HG02798 (cell line): ENCODE data around the gene ACE.

Experiments
- ATAC-seq: cut with Tn5 transposase; IDR thresholded peaks from one replicate; pipeline ENCODE4 v1.9.1; 2021; ENCODE audit warnings: mild to moderate bottlenecking; ENCODE audit not compliant: unreplicated experiment, poor library complexity

Gene ACE

DNA sequence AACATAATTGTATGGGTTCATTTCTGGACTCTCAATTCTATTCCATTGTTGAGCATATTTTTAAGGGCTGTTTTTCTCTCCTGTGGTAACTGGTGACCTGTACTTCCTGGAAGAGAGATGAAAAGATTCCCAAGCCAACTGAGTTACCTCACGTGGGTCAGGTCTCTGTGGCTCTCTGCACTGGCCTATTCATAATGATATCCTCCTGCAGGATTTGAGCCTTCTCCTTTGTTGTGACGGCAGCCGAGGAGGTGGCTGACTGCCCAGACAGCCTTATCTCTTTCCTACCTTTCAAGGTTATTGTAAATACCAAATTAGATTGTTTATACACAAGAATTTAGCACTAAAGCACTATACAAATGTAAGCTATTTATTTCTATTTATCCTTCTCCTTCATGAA, 2.7 kb upstream of the ACE start:
- ATAC-seq, result no peak

- no peak for ATAC-seq
These were observed 2.0 kb upstream of the ACE start for GRCh38 chr17:63474586-63475460.

GRCh38 chr17:63475491-63476412, 1.1 kb upstream of the ACE start:
- no peak for ATAC-seq

DNA sequence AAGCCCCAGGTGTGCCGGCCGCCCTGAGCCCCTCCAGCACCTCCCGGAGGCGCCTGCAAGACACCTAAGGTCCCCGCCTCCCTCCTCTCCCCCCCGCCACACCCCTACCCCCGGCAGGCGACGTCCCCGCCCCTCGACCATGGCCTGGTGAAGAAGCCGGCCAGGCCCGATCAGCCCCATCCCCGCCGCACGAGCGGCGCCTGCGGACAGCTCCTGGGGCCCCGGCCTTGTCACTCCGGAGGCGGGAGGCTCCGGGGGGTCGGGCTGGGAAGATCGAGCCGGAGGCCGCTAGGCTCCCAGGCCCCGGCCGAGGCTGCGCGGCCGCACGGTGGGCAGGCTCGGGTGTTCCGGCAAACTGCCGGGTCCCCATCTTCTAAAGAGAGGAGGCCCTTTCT, 405 bp upstream of the ACE start:
- no peak for ATAC-seq

DNA sequence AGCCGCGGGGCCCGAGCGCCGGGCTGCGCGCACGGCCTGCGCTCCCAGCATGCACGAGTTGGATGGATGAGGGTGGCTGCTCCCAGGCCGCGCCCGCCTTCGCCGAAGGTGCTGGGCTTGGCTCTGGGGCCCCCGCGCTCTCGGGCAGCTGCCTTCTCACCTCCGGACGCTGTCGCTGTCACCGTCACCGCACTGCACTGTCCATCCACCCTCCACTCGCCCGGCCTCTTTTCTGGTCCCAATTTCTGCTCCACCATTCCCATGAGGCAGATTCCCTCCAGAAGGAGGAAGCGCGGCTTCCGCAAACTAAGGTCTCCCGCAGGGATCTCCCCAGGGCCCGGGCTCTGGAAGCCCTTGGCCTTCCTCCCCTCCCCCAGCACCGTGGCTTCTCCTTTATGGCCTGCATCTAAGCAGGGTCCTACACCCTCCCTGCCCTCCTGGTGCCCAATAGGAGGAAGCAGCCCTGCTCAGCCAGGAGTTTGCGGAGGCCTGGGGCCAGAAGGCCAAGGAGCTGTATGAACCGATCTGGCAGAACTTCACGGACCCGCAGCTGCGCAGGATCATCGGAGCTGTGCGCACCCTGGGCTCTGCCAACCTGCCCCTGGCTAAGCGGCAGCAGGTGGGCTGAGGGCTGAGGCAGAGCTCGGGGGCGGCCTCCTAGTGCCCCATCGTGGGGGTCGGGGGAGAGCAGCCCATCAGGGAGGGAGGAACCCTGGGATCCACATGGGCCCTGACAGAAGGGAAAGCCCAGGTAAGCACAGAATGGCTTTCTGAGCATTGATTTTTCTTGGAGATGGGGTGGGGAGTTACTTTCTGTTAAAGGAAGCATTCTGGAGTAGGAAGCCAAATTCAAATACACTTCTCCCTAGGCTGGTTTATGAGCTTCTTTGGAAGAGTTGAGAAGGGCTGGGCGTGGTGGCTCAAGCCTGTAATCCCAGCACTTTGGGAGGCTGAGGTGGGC, 899 bp downstream of the ACE start:
- ATAC-seq, result no peak

DNA sequence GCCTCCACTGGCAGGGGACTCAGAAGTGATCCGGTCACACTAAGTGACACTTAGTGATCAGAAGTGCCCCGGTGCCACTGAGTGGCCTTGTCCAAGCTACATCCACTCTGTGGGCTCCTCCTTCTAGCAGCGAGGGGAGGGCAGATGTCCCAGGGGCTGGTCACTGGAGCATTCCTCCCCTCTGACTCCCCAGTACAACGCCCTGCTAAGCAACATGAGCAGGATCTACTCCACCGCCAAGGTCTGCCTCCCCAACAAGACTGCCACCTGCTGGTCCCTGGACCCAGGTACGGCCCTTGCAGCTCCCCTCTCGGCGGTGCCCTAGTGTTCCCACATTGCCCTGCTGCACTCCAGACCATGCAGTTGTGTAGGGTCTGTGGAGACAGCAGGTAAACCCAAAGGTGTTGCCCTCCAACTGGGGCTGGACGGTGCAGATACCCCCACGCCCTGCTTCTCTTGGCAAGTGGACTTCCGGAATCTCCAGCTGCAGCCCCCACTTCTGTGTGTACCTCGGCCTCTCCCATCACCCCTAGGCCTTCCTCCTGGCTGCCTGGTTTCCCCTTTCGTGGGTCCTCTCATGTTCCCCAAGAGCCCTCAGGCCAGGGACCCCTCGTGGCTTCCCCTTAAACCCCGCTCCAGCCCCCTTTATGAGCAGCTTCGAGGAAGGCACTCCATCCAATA, 2.1 kb downstream of the ACE start:
- ATAC-seq, result peak; percentile 65

DNA sequence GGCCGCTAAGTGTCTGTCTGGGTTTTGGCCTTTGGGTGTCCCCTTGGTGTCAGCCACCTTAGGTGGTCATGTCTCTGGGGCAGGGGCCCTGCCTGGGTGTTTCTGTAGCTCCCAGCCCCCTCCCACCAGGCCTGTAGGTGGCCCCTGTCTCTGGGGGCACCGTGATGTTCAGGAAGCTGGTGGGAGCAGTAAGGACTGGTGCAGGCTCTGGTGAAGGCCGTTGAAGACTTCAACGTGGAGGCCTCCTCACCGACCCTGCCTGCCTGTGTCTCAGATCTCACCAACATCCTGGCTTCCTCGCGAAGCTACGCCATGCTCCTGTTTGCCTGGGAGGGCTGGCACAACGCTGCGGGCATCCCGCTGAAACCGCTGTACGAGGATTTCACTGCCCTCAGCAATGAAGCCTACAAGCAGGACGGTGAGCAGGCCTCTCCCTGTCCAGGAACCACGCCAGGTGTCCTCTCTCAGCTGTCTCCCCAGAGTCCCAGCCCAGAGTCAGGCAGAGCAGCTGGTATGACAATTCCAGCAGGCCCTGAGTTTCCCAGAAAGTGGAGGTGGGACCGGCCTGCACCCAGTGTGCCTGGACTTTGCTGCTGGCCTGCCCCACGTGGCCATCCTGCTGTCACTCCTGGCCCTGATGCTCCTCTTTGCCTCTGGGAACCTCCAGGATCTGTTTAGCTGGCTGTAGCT, 2.8 kb downstream of the ACE start:
- no peak for ATAC-seq

DNA sequence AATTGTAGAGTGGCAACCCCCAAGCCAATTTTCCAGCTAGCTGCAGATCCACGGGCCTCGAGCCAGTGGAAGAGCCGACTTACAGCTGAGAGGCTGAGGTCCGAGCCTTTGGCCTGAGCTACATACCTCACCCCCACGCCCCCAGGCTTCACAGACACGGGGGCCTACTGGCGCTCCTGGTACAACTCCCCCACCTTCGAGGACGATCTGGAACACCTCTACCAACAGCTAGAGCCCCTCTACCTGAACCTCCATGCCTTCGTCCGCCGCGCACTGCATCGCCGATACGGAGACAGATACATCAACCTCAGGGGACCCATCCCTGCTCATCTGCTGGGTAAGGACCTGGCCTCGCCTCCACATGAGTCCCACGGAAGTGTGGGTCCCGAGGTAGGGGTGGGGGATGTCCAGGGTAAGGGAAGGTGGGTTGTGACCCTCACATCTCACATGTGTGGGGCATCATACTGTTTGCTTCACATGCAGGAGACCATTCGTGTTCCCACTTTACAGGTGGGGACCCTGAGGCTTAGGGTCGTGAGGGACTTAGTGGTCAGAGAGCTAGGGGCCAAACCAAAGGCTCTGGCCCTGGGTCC, 3.4 kb downstream of the ACE start:
- ATAC-seq, result no peak

- ATAC-seq, result no peak
These were observed 4.1 kb downstream of the ACE start for GRCh38 chr17:63480826-63481487.

DNA sequence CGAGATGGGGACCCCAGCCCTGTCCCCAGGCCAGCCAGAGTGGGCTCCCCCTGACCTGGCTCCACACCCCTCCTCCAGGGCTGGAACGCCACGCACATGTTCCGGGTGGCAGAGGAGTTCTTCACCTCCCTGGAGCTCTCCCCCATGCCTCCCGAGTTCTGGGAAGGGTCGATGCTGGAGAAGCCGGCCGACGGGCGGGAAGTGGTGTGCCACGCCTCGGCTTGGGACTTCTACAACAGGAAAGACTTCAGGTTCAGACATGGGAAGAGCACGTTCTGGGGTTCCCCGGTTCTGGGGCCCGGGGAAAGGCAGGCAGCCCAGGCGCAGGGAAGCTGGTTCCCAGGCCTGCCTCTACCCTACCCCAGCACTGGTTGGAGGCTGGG, 4.6 kb downstream of the ACE start:
- no peak for ATAC-seq

DNA sequence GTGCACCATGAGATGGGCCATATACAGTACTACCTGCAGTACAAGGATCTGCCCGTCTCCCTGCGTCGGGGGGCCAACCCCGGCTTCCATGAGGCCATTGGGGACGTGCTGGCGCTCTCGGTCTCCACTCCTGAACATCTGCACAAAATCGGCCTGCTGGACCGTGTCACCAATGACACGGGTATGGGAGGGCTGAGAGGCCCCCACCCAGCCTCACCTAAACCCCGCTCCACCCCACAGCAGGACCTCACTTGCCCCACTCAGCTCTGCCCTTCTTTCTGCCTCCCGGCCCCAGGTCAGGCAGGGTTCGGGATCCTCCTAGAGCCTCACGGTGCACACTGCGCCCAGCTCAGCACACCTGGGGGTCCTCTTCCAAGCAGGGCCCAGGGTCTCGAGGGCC, 5.6 kb downstream of the ACE start:
- no peak for ATAC-seq

GRCh38 chr17:63483038-63483437, 6.2 kb downstream of the ACE start:
- ATAC-seq, result no peak

- no peak for ATAC-seq
These were observed 7.1 kb downstream of the ACE start for GRCh38 chr17:63483655-63484575.

DNA sequence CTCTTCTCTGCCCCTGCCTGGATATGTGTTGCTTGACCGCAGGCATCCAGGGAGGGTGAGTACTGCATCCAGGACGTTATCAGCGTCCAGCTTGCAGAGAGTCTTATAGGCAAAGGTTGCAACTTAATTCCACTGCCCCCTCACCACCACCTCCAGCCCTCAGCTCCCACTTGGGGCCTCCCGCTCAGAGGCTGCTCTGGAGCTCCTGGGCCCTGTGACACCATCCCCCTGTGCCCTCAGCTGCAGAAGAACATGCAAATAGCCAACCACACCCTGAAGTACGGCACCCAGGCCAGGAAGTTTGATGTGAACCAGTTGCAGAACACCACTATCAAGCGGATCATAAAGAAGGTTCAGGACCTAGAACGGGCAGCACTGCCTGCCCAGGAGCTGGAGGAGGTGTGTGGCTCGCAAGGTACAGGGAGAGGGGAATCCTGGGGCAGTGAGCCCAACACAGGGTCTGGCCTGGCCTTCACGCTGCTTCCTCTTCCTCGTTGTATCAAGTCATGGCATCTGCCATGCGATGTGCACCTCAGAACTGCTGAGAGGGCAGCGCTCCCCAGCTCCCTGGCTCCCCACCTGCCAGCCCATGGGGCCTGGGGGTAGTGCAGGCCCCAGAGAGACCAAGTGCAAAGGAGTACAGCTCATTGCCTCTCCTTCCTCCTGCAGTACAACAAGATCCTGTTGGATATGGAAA, 9.6 kb downstream of the ACE start:
- ATAC-seq, result no peak

- ATAC-seq, result no peak
These were observed 10.1 kb downstream of the ACE start for GRCh38 chr17:63487014-63487339.

- no peak for ATAC-seq
These were observed 12.0 kb downstream of the ACE start for GRCh38 chr17:63488851-63489250.

DNA sequence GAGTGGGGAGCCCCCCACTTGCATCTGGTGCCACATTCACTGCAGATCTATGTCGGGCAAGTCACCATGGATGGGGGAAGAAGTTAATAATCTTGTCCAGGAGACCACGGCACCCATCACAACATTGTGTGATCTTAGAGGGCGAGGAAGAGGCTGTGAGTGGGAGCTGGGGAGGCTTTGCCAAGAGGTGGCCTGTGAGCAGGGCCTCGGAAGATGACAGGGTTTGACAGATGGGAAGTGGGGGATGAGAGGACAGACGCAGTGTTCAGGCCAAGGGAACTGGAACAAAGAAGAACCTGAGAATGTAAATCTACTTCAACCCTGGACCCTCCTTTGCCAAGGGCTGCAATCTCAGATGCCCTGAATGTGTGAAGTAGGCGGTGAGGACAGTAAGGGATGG, 12.4 kb downstream of the ACE start:
- ATAC-seq, result no peak
